MM.1S (cell line): ENCODE results near the gene LMAN2L.

Experiments used
- DNase-seq: peaks from one replicate; pipeline ENCODE4 v3.0.0-alpha.2; 2015
- H2AFZ ChIP-seq: fragments of 300-600 bp; sonication (generic); 2 replicates; pipeline ENCODE4 v1.6.0; 2016; ENCODE audit warnings: antibody characterized with exemption, low read length
- H3F3A ChIP-seq: fragments of 300-600 bp; sonication (generic); 2 replicates; pipeline ENCODE4 v1.6.1; 2016; ENCODE audit warnings: mild to moderate bottlenecking, antibody characterized with exemption, low read length, moderate library complexity, mixed read lengths; ENCODE audit not compliant: insufficient read depth
- H3K27ac ChIP-seq: fragments of 300-600 bp; sonication (generic); 2 replicates; pipeline ENCODE4 v1.5.1; 2016; ENCODE audit warnings: mild to moderate bottlenecking, low read length
- H3K27me3 ChIP-seq: fragments of 300-600 bp; sonication (generic); replicated peaks from 2 replicates; pipeline ENCODE4 v1.6.0; 2016; ENCODE audit warnings: low read length; ENCODE audit not compliant: insufficient read depth
- H3K36me3 ChIP-seq: fragments of 300-600 bp; sonication (generic); replicated peaks from 2 replicates; pipeline ENCODE4 v1.6.1; 2016; ENCODE audit warnings: mild to moderate bottlenecking, low read length, mixed read lengths; ENCODE audit not compliant: insufficient read depth
- H3K4me1 ChIP-seq: fragments of 300-600 bp; sonication (generic); 2 replicates; pipeline ENCODE4 v1.6.1; 2016; ENCODE audit warnings: low read length, mixed read lengths
- H3K4me2 ChIP-seq: fragments of 300-600 bp; sonication (generic); 2 replicates; pipeline ENCODE4 v1.6.0; 2016; ENCODE audit warnings: low read depth, low read length
- H3K4me3 ChIP-seq: fragments of 300-600 bp; sonication (generic); 2 replicates; pipeline ENCODE4 v1.5.1; 2016; ENCODE audit warnings: low read length, mixed read lengths
- H3K79me2 ChIP-seq: fragments of 300-600 bp; sonication (generic); 2 replicates; pipeline ENCODE4 v1.6.1; 2016; ENCODE audit warnings: mixed run types, low read length, mixed read lengths
- H3K9ac ChIP-seq: fragments of 300-600 bp; sonication (generic); 2 replicates; pipeline ENCODE4 v1.6.1; 2016; ENCODE audit warnings: low read length, mixed read lengths
- H3K9me2 ChIP-seq: fragments of 300-600 bp; sonication (generic); replicated peaks from 2 replicates; pipeline ENCODE4 v1.6.1; 2016; ENCODE audit warnings: mild to moderate bottlenecking, low read length, mixed read lengths; ENCODE audit not compliant: insufficient read depth
- H3K9me3 ChIP-seq: fragments of 300-600 bp; sonication (generic); replicated peaks from 2 replicates; pipeline ENCODE4 v1.6.1; 2016; ENCODE audit warnings: mild to moderate bottlenecking, low read length, mixed read lengths; ENCODE audit not compliant: insufficient read depth
- H4K20me1 ChIP-seq: fragments of 300-600 bp; sonication (generic); 2 replicates; pipeline ENCODE4 v1.6.1; 2016; ENCODE audit warnings: mild to moderate bottlenecking, low read length, moderate library complexity, mixed read lengths; ENCODE audit not compliant: insufficient read depth
- EZH2 ChIP-seq: fragments of 300-600 bp; sonication (generic); optimal IDR thresholded peaks from 2 replicates; pipeline ENCODE3; 2017; ENCODE audit warnings: low read depth, mild to moderate bottlenecking, antibody characterized with exemption, low read length, mixed read lengths
- EZH2phosphoT487 ChIP-seq: fragments of 300-600 bp; sonication (generic); IDR thresholded peaks from 2 replicates; pipeline ENCODE4 v1.6.1; 2018; ENCODE audit warnings: antibody characterized with exemption, low read length
- TF ChIP-seq, protein P1 (sequence below): fragments of 300-600 bp; sonication (generic); IDR thresholded peaks from 2 replicates; pipeline ENCODE4 v1.5.1; 2016; ENCODE audit warnings: antibody characterized with exemption, low read length, mixed read lengths

LMAN2L gene

DNA sequence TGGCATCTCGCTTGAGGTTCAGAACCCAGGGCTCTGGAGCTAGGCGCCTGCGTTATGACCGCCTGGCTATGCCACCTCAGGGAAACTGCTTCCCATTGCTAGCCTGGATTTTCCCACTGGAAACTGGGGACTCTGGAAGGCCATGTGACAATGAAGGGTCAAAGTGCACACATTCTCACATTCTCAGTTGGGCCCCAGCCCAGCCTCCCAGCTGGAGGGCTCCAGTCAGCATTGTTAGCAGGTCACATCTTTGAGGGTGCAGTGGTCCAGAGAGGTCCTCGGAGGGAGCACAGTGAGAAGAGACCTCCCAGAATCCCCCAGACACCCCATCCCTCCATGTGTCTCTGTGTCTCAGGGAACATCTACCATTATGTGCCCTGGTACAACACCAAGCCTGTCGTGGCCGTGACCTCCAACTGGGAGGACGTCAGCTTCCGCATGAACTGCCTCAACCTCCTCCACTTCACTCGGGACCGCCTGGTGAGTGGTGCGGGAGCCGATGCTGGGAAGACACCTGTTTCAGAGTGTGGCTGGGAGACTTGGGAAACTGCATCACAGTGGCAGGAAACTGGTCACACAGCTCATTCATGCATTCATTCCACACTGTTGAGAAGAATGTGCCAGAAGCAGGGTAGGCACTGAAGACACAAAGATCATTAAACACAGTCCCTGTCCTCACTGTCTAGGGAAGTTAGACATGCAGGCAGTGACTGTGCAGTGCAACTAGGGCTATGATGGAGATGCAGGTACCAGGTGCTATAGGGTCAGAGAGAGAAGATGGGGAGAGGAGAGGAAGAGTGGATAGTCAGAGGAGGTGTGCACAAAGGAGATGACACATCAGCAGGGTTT is 55.7 kb downstream of the LMAN2L start:
- Histone ChIP-seq H3K36me3 (no peaks in the 10 kb centered on the region), H3K9ac (no peak overlapping the region), H3K4me2 (no peak overlapping the region), H3K9me3 (no peaks in the 10 kb centered on the region), H3K9me2 (no peaks in the 10 kb centered on the region), H3K4me1 (no peaks in the 10 kb centered on the region), H4K20me1 (no peaks in the 10 kb centered on the region), H3K4me3 (no peak overlapping the region), H3K27me3 (no peaks in the 10 kb centered on the region), H2AFZ (no peak overlapping the region), H3K79me2 (no peaks in the 10 kb centered on the region), H3K27ac (no peak overlapping the region), H3F3A (no peaks in the 10 kb centered on the region)
- TF ChIP-seq, protein P1, sequence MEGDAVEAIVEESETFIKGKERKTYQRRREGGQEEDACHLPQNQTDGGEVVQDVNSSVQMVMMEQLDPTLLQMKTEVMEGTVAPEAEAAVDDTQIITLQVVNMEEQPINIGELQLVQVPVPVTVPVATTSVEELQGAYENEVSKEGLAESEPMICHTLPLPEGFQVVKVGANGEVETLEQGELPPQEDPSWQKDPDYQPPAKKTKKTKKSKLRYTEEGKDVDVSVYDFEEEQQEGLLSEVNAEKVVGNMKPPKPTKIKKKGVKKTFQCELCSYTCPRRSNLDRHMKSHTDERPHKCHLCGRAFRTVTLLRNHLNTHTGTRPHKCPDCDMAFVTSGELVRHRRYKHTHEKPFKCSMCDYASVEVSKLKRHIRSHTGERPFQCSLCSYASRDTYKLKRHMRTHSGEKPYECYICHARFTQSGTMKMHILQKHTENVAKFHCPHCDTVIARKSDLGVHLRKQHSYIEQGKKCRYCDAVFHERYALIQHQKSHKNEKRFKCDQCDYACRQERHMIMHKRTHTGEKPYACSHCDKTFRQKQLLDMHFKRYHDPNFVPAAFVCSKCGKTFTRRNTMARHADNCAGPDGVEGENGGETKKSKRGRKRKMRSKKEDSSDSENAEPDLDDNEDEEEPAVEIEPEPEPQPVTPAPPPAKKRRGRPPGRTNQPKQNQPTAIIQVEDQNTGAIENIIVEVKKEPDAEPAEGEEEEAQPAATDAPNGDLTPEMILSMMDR, result no peak
- no peak for TF ChIP-seq EZH2
- no peak for TF ChIP-seq EZH2phosphoT487
- DNase-seq, result no peak

DNA sequence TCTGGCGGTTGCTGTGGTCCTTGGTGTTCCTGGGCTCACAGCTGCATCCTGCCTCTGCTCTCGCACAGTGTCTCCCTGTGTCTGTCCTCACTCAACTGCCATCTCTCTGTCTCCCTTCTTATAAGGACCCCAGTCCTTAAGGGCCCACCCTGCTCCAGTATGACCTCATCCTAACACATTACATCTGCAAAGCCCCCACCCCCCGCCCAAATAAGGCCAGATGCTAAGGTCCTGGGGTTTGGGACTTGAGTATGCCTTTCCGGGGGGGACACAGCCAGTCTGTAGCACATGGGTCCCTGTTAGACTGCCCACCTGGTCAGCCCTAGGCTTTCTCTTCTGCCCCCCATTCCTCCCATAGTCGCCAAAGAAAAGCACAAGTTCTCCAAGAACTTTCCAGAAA is 56.6 kb downstream of the LMAN2L start:
- no peaks in the 10 kb centered on the region for H3K79me2 ChIP-seq
- TF ChIP-seq EZH2phosphoT487, result no peak
- TF ChIP-seq EZH2, result no peak
- TF ChIP-seq, protein P1, result no peak
- H3K27me3 ChIP-seq, result no peaks in the 10 kb centered on the region

DNA sequence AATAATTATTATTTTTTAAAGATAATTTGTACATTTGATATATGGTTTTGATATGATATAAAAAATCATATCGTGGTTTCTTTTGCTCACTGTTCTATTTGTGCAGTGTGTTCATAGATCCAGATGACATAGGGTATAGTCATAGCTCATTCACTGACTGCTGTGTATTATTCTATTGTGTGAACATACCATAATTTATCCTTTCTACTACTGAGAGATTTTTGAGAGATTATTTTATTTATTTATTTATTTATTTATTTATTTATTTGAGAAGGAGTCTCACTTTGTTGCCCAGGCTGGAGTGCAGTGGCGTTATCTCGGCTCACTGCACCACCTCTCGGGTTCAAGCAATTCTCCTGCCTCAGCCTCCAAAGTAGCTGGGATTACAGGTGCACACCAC is 58.3 kb downstream of the LMAN2L start:
- H3K79me2 ChIP-seq, result no peaks in the 10 kb centered on the region

More for the DNA sequence above, 56.6 kb downstream of the LMAN2L start:
- H2AFZ ChIP-seq, result no peak overlapping the region
- no peak overlapping the region for H3K4me3 ChIP-seq
- no peaks in the 10 kb centered on the region for H3K9me2 ChIP-seq
- H3K9ac ChIP-seq, result no peak overlapping the region
- H3K36me3 ChIP-seq, result no peaks in the 10 kb centered on the region
- no peaks in the 10 kb centered on the region for H3K4me1 ChIP-seq
- no peaks in the 10 kb centered on the region for H3K9me3 ChIP-seq
- H3K27ac ChIP-seq, result no peak overlapping the region
- DNase-seq, result no peak
- H4K20me1 ChIP-seq, result no peaks in the 10 kb centered on the region
- no peaks in the 10 kb centered on the region for H3F3A ChIP-seq
- H3K4me2 ChIP-seq, result no peak overlapping the region

More for the DNA sequence above, 58.3 kb downstream of the LMAN2L start:
- Histone ChIP-seq H3K36me3 (no peaks in the 10 kb centered on the region), H4K20me1 (no peaks in the 10 kb centered on the region), H3K4me3 (no peak overlapping the region), H2AFZ (no peak overlapping the region), H3F3A (no peaks in the 10 kb centered on the region), H3K27ac (no peak overlapping the region), H3K4me1 (no peaks in the 10 kb centered on the region), H3K9ac (no peak overlapping the region), H3K9me2 (no peaks in the 10 kb centered on the region), H3K9me3 (no peaks in the 10 kb centered on the region), H3K27me3 (no peaks in the 10 kb centered on the region), H3K4me2 (no peak overlapping the region)
- TF ChIP-seq EZH2 (no peak), EZH2phosphoT487 (no peak)
- TF ChIP-seq, protein P1, result no peak
- DNase-seq, result no peak
